B cell (primary cell): ENCODE data around the gene COLEC12. TPM values are rescaled to one million over a fixed set of nuclear protein-coding genes. Genes with fewer than 3 reads are reported as not detected.

ENCODE experiments used
- ATAC-seq: fragments of 200-7000 bp; cut with Tn5 transposase; one replicate; pipeline ENCODE4 v1.10.0; 2021; ENCODE audit warnings: low read depth, mild to moderate bottlenecking, moderate number of reproducible peaks, moderate library complexity
- CTCF ChIA-PET: fragments of 350-600 bp; sonication (Branson Sonifier 250); formaldehyde crosslinking; loops from one replicate; lab custom pipeline; 2021; ENCODE audit warnings: antibody characterized with exemption, inconsistent platforms; lab: Charles Lee
- POLR2A ChIA-PET: fragments of 350-600 bp; sonication (Branson Sonifier 250); formaldehyde crosslinking; loops from one replicate; lab custom pipeline; 2021; ENCODE audit warnings: antibody characterized with exemption; lab: Charles Lee
- DNase-seq: peaks from one replicate; pipeline ENCODE4 v3.0.0; 2013
- H2AFZ ChIP-seq: 2 replicates; pipeline ENCODE4 v1.6.1; 2012; ENCODE audit warnings: mild to moderate bottlenecking, low read depth, low read length; ENCODE audit not compliant: insufficient read depth, poor library complexity, severe bottlenecking
- H3K27ac ChIP-seq, 2 donors: 1 replicate in 1 of 2; 2 replicates in 1 of 2; pipeline ENCODE4 v1.5.1; 2012 to 2013; ENCODE audit warnings: low read length in 2 of 2, mild to moderate bottlenecking in 2 of 2, moderate library complexity in 1 of 2
- H3K27me3 ChIP-seq, 4 experiments: fragments of 200-600 bp in 1 of 4; sonication (generic) in 1 of 4; replicated peaks in 1 of 4; 1 replicate in 2 of 4; 2 replicates in 2 of 4; pipeline versions ENCODE4 v1.6.1 to v1.7.0; 2013 to 2016; ENCODE audit warnings: low read length in 3 of 4, mild to moderate bottlenecking in 2 of 4, mixed read lengths in 1 of 4, moderate library complexity in 1 of 4; ENCODE audit not compliant: insufficient read depth in 4 of 4, control insufficient read depth in 3 of 4; ENCODE audit errors: control extremely low read depth in 1 of 4
- H3K36me3 ChIP-seq, 2 experiments: replicated peaks in 1 of 2; 1 replicate in 1 of 2; 2 replicates in 1 of 2; pipeline versions ENCODE4 v1.6.1 to v1.7.1; 2013; ENCODE audit warnings: low read length in 1 of 2; ENCODE audit not compliant: insufficient read depth in 2 of 2, control insufficient read depth in 1 of 2; ENCODE audit errors: control extremely low read depth in 1 of 2, extremely low read depth in 1 of 2
- H3K4me1 ChIP-seq, 2 donors: fragments of 200-600 bp in 1 of 2; sonication (generic) in 1 of 2; 1 replicate in 1 of 2; 2 replicates in 1 of 2; pipeline versions ENCODE4 v1.5.1 to v1.6.1; 2013 to 2017; ENCODE audit warnings: low read length in 2 of 2; ENCODE audit not compliant: control insufficient read depth in 2 of 2, insufficient read depth in 2 of 2
- H3K4me2 ChIP-seq: replicated peaks from 2 replicates; pipeline ENCODE3; 2012; ENCODE audit warnings: mild to moderate bottlenecking, low read depth, low read length; ENCODE audit not compliant: poor library complexity, severe bottlenecking
- H3K4me3 ChIP-seq, 5 experiments: fragments of 200-600 bp in 1 of 5; sonication (generic) in 1 of 5; 1 replicate in 3 of 5; 2 replicates in 2 of 5; pipeline versions ENCODE4 v1.5.1 to v1.7.0; 2011 to 2016; ENCODE audit warnings: low read length in 4 of 5, mild to moderate bottlenecking in 4 of 5, low read depth in 2 of 5, control low read depth in 1 of 5, moderate library complexity in 1 of 5; ENCODE audit not compliant: insufficient read depth in 1 of 5; ENCODE audit errors: control extremely low read depth in 1 of 5, extremely low read depth in 1 of 5
- H3K79me2 ChIP-seq: fragments of 200-600 bp; sonication (generic); one replicate; pipeline ENCODE4 v1.6.0; 2016; ENCODE audit warnings: low read length; ENCODE audit not compliant: control insufficient read depth, insufficient read depth
- H3K9ac ChIP-seq: fragments of 200-600 bp; sonication (generic); 2 replicates; pipeline ENCODE4 v1.6.1; 2017; ENCODE audit warnings: mild to moderate bottlenecking, low read length, moderate library complexity
- H3K9me3 ChIP-seq, 3 donors: one replicate each; pipeline versions ENCODE4 v1.6.1 to v1.7.1; 2013; ENCODE audit warnings: low read length in 2 of 3; ENCODE audit not compliant: control insufficient read depth in 2 of 3, insufficient read depth in 1 of 3; ENCODE audit errors: control extremely low read depth in 1 of 3
- H4K20me1 ChIP-seq: 2 replicates; pipeline ENCODE4 v1.6.0; 2012; ENCODE audit warnings: mild to moderate bottlenecking, low read length; ENCODE audit not compliant: insufficient read depth, control insufficient read depth, poor library complexity, severe bottlenecking
- H3K27ac Mint-ChIP-seq: one replicate; pipeline ENCODE4 v1.8.0; 2021; ENCODE audit warnings: mixed read lengths
- H3K27me3 Mint-ChIP-seq: one replicate; pipeline ENCODE4 v1.8.0; 2021; ENCODE audit warnings: mixed read lengths
- H3K4me1 Mint-ChIP-seq: one replicate; pipeline ENCODE4 v1.8.0; 2021; ENCODE audit warnings: mixed read lengths
- H3K4me3 Mint-ChIP-seq: one replicate; pipeline ENCODE4 v1.8.0; 2021; ENCODE audit warnings: mixed read lengths
- H3K9me3 Mint-ChIP-seq: one replicate; pipeline ENCODE4 v1.8.0; 2022; ENCODE audit warnings: mixed read lengths; ENCODE audit not compliant: insufficient read depth
- EZH2 ChIP-seq: IDR thresholded peaks from 2 replicates; pipeline ENCODE4 v1.6.1; 2012; ENCODE audit warnings: borderline replicate concordance, low read depth, mild to moderate bottlenecking, moderate library complexity, low read length; ENCODE audit not compliant: insufficient read depth, poor library complexity, severe bottlenecking
- WGBS: methylation state at CpG from one replicate; pipeline ENCODE4 v1.1.5; 2013; ENCODE audit warnings: missing lambda C conversion rate; ENCODE audit not compliant: insufficient coverage; 5-methylcytosine and 5-hydroxymethylcytosine counted together
- intact Hi-C: fragments of 100-400 bp; cut with micrococcal nuclease; formaldehyde crosslinking; loops from one replicate; pipeline ENCODE4 v1.10.0; 2022
- polyA plus RNA-seq: library from polyadenylated mRNA; depleted of rRNA; stranded (reverse); fragments of >200 nt; gene quantifications from 2 replicates; pipeline ENCODE4 v1.2.3, GENCODE V29; 2012
- total RNA-seq, 2 donors: library from RNA; stranded (reverse); fragments of 120-200 nt in 1 of 2; gene quantifications; 1 replicate in 1 of 2; 2 replicates in 1 of 2; pipeline versions ENCODE4 v1.2.3 to v1.2.4, GENCODE V29; 2013 to 2022
- TF ChIP-seq, protein P1 (sequence below): fragments of 200-600 bp; IDR thresholded peaks from one replicate; pipeline ENCODE4 v1.8.0; 2022; ENCODE audit warnings: antibody characterized with exemption, mild to moderate bottlenecking

COLEC12 gene
- total and polyA plus RNA-seq, 2 donors (not counting 1 experiment from before 2014, with no cell fraction given): not detected

DNA sequence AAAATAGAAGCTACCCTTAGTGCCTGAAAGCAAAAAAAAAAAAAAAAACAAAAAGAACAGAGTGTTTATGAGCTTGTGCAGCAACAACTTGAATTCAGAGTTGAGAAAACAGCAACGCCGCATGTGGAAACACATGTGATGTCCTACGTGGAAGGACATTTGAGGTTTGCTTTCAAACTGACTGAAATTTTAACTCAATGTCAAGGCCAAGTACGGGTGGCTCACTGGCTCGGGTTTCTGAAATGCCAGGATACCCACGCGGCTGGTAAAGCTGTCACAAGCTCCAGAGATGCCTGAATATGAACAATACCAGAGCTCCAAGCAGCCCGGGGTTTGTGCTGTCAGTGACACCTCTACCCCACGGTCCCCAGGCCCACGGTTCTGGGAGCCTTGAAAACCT, 160.5 kb downstream of the COLEC12 start:
- no peak overlapping the region for H2AFZ ChIP-seq
- H3K79me2 ChIP-seq: no peaks in the 10 kb centered on the region
- no peak overlapping the region for H3K9ac ChIP-seq
- CTCF ChIA-PET: no interaction called here
- H3K27ac Mint-ChIP-seq: no peak overlapping the region
- no peaks in the 10 kb centered on the region for H3K27me3 Mint-ChIP-seq
- H3K9me3 Mint-ChIP-seq: no peaks in the 10 kb centered on the region
- TF ChIP-seq EZH2: no peak
- TF ChIP-seq, protein P1, sequence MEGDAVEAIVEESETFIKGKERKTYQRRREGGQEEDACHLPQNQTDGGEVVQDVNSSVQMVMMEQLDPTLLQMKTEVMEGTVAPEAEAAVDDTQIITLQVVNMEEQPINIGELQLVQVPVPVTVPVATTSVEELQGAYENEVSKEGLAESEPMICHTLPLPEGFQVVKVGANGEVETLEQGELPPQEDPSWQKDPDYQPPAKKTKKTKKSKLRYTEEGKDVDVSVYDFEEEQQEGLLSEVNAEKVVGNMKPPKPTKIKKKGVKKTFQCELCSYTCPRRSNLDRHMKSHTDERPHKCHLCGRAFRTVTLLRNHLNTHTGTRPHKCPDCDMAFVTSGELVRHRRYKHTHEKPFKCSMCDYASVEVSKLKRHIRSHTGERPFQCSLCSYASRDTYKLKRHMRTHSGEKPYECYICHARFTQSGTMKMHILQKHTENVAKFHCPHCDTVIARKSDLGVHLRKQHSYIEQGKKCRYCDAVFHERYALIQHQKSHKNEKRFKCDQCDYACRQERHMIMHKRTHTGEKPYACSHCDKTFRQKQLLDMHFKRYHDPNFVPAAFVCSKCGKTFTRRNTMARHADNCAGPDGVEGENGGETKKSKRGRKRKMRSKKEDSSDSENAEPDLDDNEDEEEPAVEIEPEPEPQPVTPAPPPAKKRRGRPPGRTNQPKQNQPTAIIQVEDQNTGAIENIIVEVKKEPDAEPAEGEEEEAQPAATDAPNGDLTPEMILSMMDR: no peak
- ATAC-seq: no peak
- no peak for DNase-seq
- POLR2A ChIA-PET: no interaction called here
- intact Hi-C loops: no loop called here
- H3K4me1 ChIP-seq: no peaks in the 10 kb centered on the region
- H3K9me3 ChIP-seq: peaks cover 0 to 4% (median 0%) of the 10 kb centered on the region in 3 donors
- H3K4me3 Mint-ChIP-seq: no peak overlapping the region
- H4K20me1 ChIP-seq: no peaks in the 10 kb centered on the region
- WGBS: 84% methylated on average over 8 of the region's 10 CpGs
- H3K27me3 ChIP-seq: no peaks in the 10 kb centered on the region
- no peak overlapping the region for H3K4me2 ChIP-seq
- no peaks in the 10 kb centered on the region for H3K4me1 Mint-ChIP-seq
- H3K4me3 ChIP-seq: no peak overlapping the region
- no peaks in the 10 kb centered on the region for H3K36me3 ChIP-seq
- H3K27ac ChIP-seq: no peak overlapping the region

DNA sequence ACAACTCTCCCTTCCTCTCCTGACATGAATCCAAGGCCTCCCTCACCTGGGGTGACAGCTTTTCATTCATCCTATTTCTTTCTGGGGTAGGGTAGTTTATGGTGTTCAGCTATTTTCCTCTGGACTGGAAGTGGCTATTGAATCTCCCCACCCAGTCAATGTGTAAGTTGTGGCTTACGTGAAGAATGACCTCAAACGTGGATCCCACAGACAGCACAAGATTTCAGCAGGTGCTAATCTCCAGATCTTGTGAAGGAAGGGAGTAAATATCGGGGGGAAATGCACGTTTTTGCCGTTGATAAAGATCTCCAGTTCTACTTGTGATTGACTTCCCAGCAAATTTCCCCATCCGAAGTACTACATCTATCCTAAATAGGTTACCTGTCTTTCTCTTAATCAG, 161.3 kb downstream of the COLEC12 start:
- Histone ChIP-seq H3K4me2 (no peak overlapping the region), H2AFZ (no peak overlapping the region), H3K27ac (no peak overlapping the region), H3K9ac (no peak overlapping the region), H3K27me3 (no peaks in the 10 kb centered on the region), H3K9me3 (peaks cover 0 to 4% (median 0%) of the 10 kb centered on the region in 3 donors), H3K4me3 (no peak overlapping the region), H4K20me1 (no peaks in the 10 kb centered on the region), H3K79me2 (no peaks in the 10 kb centered on the region), H3K36me3 (no peaks in the 10 kb centered on the region), H3K4me1 (no peaks in the 10 kb centered on the region)
- H3K9me3 Mint-ChIP-seq: no peaks in the 10 kb centered on the region
- ATAC-seq: no peak
- H3K4me1 Mint-ChIP-seq: no peaks in the 10 kb centered on the region
- POLR2A ChIA-PET: no interaction called here
- intact Hi-C loops: no loop called here
- DNase-seq: no peak
- CTCF ChIA-PET: no interaction called here
- 91% methylated on average over 6 of the region's 6 CpGs for WGBS
- no peak overlapping the region for H3K4me3 Mint-ChIP-seq
- TF ChIP-seq, protein P1: no peak
- no peak for TF ChIP-seq EZH2
- no peaks in the 10 kb centered on the region for H3K27me3 Mint-ChIP-seq
- no peak overlapping the region for H3K27ac Mint-ChIP-seq
